DOHH2 (cell line): ENCODE measurements around the gene DPH3.

Source experiments
- CTCF ChIP-seq: fragments of 200-600 bp; sonication (generic); IDR thresholded peaks from one replicate; pipeline ENCODE4 v1.5.1; 2014; ENCODE audit warnings: antibody characterized with exemption, mild to moderate bottlenecking, low read depth, low read length; ENCODE audit not compliant: poor library complexity, severe bottlenecking
- EZH2phosphoT487 ChIP-seq: fragments of 200-600 bp; sonication (generic); IDR thresholded peaks from 2 replicates; pipeline ENCODE4 v1.6.1; 2017; ENCODE audit warnings: borderline replicate concordance, mild to moderate bottlenecking, antibody characterized with exemption, low read length, moderate library complexity, mixed read lengths

DNA sequence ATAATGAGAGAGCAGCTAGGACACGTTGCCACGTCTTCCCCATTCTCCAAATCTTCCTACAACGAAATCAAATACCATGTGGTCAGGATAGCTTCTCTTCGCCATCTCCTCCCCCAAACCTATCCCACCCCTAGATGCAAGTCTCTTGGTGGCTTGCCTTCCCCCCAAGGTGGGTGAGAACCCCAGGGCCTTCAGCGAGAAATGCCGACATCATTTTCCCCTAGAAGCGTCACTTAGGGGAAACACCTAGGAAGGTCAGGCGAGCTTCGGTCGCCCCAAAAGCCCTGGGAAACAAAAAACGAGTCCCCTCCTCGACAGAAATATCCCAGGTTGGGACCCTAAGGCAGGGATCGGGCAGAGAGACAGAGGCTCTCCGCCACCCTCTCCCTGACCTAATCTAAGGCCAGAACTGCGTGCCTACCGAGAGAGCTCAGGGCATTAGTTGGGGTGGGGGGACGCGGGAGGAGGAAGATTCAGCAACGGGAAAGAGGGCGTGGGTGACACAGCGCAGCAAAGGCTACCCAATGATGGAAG is 502 bp downstream of the DPH3 start:
- TF ChIP-seq CTCF (no peak), EZH2phosphoT487 (no peak)
